HEK293 (cell line): ENCODE data around the gene CAMKK1.

Source experiments
- HOXD13 ChIP-seq: sonication (generic); formaldehyde crosslinking; IDR thresholded peaks from 2 replicates; pipeline ENCODE4 v1.8.0; 2022; ENCODE audit warnings: missing genetic modification reagents, borderline replicate concordance
- ZNF223 ChIP-seq: fragments of 450-650 bp; formaldehyde crosslinking; IDR thresholded peaks from 2 replicates; pipeline ENCODE4 v1.5.1; 2016; ENCODE audit warnings: missing biosample characterization, missing genetic modification characterization
- ZNF274 ChIP-seq, 2 experiments: fragments of 200-500 bp in 1 of 2; fragments of 450-650 bp in 1 of 2; sonication (Bioruptor generic) in 1 of 2; formaldehyde crosslinking in 1 of 2; IDR thresholded peaks; 2 replicates each; pipeline versions ENCODE4 v1.5.1 to v1.6.1; 2014 to 2016; ENCODE audit warnings: borderline replicate concordance in 1 of 2, inconsistent platforms in 1 of 2, low read length in 1 of 2, missing biosample characterization in 1 of 2, missing genetic modification characterization in 1 of 2
- ZNF341 ChIP-seq: fragments of 450-650 bp; formaldehyde crosslinking; IDR thresholded peaks from 2 replicates; pipeline ENCODE4; 2016; ENCODE audit warnings: low read depth, missing biosample characterization, missing genetic modification characterization
- ZNF629 ChIP-seq: fragments of 450-650 bp; formaldehyde crosslinking; IDR thresholded peaks from 2 replicates; pipeline ENCODE4 v1.5.1; 2017; ENCODE audit warnings: missing biosample characterization, missing genetic modification characterization
- TF ChIP-seq, protein P1 (sequence below): fragments of 450-650 bp; formaldehyde crosslinking; IDR thresholded peaks from 2 replicates; pipeline ENCODE4 v1.5.1; 2016; ENCODE audit warnings: missing biosample characterization, missing genetic modification characterization
- TF ChIP-seq, protein P2 (sequence below): fragments of 450-650 bp; formaldehyde crosslinking; IDR thresholded peaks from 2 replicates; pipeline ENCODE4 v1.5.1; 2016; ENCODE audit warnings: missing biosample characterization, missing genetic modification characterization
- TF ChIP-seq, protein P3 (sequence below): fragments of 450-650 bp; formaldehyde crosslinking; IDR thresholded peaks from 2 replicates; pipeline ENCODE4 v1.5.1; 2017; ENCODE audit warnings: missing biosample characterization, missing genetic modification characterization
- TF ChIP-seq, protein P4 (sequence below): fragments of 450-650 bp; formaldehyde crosslinking; IDR thresholded peaks from 2 replicates; pipeline ENCODE4 v1.5.1; 2016; ENCODE audit warnings: missing biosample characterization, missing genetic modification characterization, low read depth

DNA sequence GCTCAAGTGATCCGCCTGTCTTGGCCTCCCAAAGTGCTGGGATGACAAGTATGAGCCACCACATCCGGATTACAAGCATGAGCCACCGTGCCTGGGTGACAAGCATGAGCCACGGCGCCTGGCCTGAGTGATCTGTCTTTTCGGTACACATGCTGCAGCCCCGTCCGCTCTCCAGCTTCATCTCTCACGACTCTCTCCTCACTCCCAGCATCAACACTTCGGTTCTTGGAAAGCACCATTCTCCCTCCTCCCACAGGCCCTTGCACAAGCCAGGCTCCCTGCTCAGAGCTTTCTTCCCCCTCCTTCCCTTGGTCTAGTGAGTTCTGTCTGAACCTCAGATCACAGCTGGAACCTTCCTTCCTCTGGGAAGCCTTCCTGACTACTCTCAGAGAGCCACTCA lies 40.3 kb downstream of the CAMKK1 start:
- TF ChIP-seq, protein P1, sequence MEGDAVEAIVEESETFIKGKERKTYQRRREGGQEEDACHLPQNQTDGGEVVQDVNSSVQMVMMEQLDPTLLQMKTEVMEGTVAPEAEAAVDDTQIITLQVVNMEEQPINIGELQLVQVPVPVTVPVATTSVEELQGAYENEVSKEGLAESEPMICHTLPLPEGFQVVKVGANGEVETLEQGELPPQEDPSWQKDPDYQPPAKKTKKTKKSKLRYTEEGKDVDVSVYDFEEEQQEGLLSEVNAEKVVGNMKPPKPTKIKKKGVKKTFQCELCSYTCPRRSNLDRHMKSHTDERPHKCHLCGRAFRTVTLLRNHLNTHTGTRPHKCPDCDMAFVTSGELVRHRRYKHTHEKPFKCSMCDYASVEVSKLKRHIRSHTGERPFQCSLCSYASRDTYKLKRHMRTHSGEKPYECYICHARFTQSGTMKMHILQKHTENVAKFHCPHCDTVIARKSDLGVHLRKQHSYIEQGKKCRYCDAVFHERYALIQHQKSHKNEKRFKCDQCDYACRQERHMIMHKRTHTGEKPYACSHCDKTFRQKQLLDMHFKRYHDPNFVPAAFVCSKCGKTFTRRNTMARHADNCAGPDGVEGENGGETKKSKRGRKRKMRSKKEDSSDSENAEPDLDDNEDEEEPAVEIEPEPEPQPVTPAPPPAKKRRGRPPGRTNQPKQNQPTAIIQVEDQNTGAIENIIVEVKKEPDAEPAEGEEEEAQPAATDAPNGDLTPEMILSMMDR (tag by site-specific recombination) = no peak
- no peak for TF ChIP-seq ZNF341 (tag by site-specific recombination)
- no peak for TF ChIP-seq ZNF629
- TF ChIP-seq, protein P2, sequence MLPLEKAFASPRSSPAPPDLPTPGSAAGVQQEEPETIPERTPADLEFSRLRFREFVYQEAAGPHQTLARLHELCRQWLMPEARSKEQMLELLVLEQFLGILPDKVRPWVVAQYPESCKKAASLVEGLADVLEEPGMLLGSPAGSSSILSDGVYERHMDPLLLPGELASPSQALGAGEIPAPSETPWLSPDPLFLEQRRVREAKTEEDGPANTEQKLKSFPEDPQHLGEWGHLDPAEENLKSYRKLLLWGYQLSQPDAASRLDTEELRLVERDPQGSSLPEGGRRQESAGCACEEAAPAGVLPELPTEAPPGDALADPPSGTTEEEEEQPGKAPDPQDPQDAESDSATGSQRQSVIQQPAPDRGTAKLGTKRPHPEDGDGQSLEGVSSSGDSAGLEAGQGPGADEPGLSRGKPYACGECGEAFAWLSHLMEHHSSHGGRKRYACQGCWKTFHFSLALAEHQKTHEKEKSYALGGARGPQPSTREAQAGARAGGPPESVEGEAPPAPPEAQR (tag by site-specific recombination) = no peak
- TF ChIP-seq ZNF274 (IDR thresholded peaks at IDR 0.05; ENCODE audit: low read length) = no peak
- no peak for TF ChIP-seq ZNF274 (tag by site-specific recombination; IDR thresholded peaks at IDR 0.05; ENCODE audit: borderline replicate concordance)
- TF ChIP-seq, protein P3, sequence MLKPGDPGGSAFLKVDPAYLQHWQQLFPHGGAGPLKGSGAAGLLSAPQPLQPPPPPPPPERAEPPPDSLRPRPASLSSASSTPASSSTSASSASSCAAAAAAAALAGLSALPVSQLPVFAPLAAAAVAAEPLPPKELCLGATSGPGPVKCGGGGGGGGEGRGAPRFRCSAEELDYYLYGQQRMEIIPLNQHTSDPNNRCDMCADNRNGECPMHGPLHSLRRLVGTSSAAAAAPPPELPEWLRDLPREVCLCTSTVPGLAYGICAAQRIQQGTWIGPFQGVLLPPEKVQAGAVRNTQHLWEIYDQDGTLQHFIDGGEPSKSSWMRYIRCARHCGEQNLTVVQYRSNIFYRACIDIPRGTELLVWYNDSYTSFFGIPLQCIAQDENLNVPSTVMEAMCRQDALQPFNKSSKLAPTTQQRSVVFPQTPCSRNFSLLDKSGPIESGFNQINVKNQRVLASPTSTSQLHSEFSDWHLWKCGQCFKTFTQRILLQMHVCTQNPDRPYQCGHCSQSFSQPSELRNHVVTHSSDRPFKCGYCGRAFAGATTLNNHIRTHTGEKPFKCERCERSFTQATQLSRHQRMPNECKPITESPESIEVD = no peak
- no peak for TF ChIP-seq HOXD13 (CRISPR knock-in tag)
- TF ChIP-seq ZNF223 (tag by site-specific recombination) = no peak
- TF ChIP-seq, protein P4, sequence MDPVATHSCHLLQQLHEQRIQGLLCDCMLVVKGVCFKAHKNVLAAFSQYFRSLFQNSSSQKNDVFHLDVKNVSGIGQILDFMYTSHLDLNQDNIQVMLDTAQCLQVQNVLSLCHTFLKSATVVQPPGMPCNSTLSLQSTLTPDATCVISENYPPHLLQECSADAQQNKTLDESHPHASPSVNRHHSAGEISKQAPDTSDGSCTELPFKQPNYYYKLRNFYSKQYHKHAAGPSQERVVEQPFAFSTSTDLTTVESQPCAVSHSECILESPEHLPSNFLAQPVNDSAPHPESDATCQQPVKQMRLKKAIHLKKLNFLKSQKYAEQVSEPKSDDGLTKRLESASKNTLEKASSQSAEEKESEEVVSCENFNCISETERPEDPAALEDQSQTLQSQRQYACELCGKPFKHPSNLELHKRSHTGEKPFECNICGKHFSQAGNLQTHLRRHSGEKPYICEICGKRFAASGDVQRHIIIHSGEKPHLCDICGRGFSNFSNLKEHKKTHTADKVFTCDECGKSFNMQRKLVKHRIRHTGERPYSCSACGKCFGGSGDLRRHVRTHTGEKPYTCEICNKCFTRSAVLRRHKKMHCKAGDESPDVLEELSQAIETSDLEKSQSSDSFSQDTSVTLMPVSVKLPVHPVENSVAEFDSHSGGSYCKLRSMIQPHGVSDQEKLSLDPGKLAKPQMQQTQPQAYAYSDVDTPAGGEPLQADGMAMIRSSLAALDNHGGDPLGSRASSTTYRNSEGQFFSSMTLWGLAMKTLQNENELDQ = no peak
